Body of pancreas (tissue), 4 donors: ENCODE results near the gene WWTR1. TPM values are rescaled to one million over a fixed set of nuclear protein-coding genes. Genes with fewer than 3 reads are reported as not detected.

Experiments used
- ATAC-seq: fragments of 150-250 bp; one replicate; pipeline ENCODE4 v1.9.1; 2016
- DNase-seq, 4 donors: peaks; one replicate each; pipeline ENCODE4 v3.0.0-alpha.2; 2019
- H3K27ac ChIP-seq, 4 donors: fragments of 200-600 bp; sonication (generic); 1 replicate in 3 of 4; 2 replicates in 1 of 4; pipeline versions ENCODE4 v1.5.1 to v1.6.1; 2016 to 2019; ENCODE audit warnings: mild to moderate bottlenecking in 1 of 4, mixed read lengths in 1 of 4, moderate library complexity in 1 of 4
- H3K27me3 ChIP-seq, 2 donors: fragments of 200-600 bp; sonication (generic); one replicate each; pipeline ENCODE4 v1.6.0; 2016; ENCODE audit warnings: mild to moderate bottlenecking in 1 of 2
- H3K36me3 ChIP-seq, 2 donors: fragments of 200-600 bp; sonication (generic); replicated peaks in 1 of 2; 2 replicates each; pipeline ENCODE4 v1.5.1; 2016; ENCODE audit warnings: low read depth in 2 of 2; ENCODE audit not compliant: insufficient read depth in 1 of 2
- H3K4me1 ChIP-seq: fragments of 200-600 bp; sonication (generic); one replicate; pipeline ENCODE4 v1.6.0; 2016
- H3K4me3 ChIP-seq, 2 donors: fragments of 200-600 bp; sonication (generic); 1 replicate in 1 of 2; 2 replicates in 1 of 2; pipeline ENCODE4 v1.5.1; 2016 to 2019
- H3K9me3 ChIP-seq, 3 donors: fragments of 200-600 bp; sonication (generic); 1 replicate in 2 of 3; 2 replicates in 1 of 3; pipeline ENCODE4 v1.5.1; 2016
- POLR2A ChIP-seq, 3 donors: fragments of 450-650 bp; IDR thresholded peaks; one replicate each; pipeline ENCODE4 v1.6.1; 2016; ENCODE audit warnings: antibody characterized with exemption in 3 of 3, mild to moderate bottlenecking in 2 of 3
- WGBS, 2 donors: methylation state at CpG; one replicate each; pipeline ENCODE4 v1.1.5; 2017; 5-methylcytosine and 5-hydroxymethylcytosine counted together
- intact Hi-C: fragments of 100-400 bp; cut with DNase I; formaldehyde crosslinking; loops from one replicate; pipeline ENCODE4 v1.15.1; 2023
- total RNA-seq, 2 donors: library from RNA; depleted of rRNA; stranded (reverse); fragments of >200 nt; gene quantifications; one replicate each; pipeline ENCODE4 v1.1.0, GENCODE V29; 2016
- TF ChIP-seq, protein P1 (sequence below), 7 experiments: fragments of 450-650 bp in 4 of 7; fragments of 200-600 bp in 3 of 7; sonication (generic) in 3 of 7; IDR thresholded peaks; one replicate each; pipeline ENCODE4 v1.5.1; 2016 to 2019; ENCODE audit warnings: antibody characterized with exemption in 7 of 7

Gene WWTR1
- total RNA-seq, 2 donors from 2014 or later = 46.2 to 64.3 TPM

GRCh38 chr3:149563114-149563513, 94.7 kb downstream of the WWTR1 start:
- no peaks in the 10 kb centered on the region for H3K27me3 ChIP-seq
- H3K4me1 ChIP-seq = peaks cover 8% of the 10 kb centered on the region
- no peaks in the 10 kb centered on the region for H3K36me3 ChIP-seq
- H3K4me3 ChIP-seq = no peak overlapping the region
- TF ChIP-seq POLR2A (IDR thresholded peaks at IDR 0.05) = no peak
- TF ChIP-seq, protein P1, sequence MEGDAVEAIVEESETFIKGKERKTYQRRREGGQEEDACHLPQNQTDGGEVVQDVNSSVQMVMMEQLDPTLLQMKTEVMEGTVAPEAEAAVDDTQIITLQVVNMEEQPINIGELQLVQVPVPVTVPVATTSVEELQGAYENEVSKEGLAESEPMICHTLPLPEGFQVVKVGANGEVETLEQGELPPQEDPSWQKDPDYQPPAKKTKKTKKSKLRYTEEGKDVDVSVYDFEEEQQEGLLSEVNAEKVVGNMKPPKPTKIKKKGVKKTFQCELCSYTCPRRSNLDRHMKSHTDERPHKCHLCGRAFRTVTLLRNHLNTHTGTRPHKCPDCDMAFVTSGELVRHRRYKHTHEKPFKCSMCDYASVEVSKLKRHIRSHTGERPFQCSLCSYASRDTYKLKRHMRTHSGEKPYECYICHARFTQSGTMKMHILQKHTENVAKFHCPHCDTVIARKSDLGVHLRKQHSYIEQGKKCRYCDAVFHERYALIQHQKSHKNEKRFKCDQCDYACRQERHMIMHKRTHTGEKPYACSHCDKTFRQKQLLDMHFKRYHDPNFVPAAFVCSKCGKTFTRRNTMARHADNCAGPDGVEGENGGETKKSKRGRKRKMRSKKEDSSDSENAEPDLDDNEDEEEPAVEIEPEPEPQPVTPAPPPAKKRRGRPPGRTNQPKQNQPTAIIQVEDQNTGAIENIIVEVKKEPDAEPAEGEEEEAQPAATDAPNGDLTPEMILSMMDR (IDR thresholded peaks at IDR 0.05) = no peak
- WGBS, 2 donors = 90 to 91% methylated on average over 5 of the region's 5 CpGs
- DNase-seq (no peak), ATAC-seq (no peak)
- no peak overlapping the region for H3K27ac ChIP-seq
- no peaks in the 10 kb centered on the region for H3K9me3 ChIP-seq
- intact Hi-C loops = no loop called here

DNA sequence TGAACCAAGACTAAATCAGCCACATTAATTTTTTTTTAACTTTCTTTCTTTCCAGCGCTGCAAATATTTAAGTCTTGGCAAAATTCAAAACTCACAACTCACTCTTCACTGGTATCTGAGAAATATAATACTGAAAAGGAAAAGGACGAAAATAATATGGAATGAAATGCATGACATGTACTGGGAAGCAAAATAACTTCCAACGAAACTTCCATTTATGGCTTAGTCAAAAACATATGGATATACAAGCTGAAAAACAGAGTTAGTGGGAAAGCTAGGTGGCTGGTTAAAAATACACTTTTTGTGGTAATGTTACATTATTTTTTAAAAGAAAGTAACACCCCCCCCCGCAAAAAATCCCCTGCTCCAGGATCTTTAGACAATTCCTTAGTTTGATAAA, 97.2 kb downstream of the WWTR1 start:
- intact Hi-C loops = no loop called here
- ATAC-seq (no peak), DNase-seq (no peak)
- 87 to 91% methylated on average over 4 of the region's 4 CpGs for WGBS, 2 donors
- Histone ChIP-seq H3K27me3 (no peaks in the 10 kb centered on the region), H3K4me3 (no peak overlapping the region), H3K27ac (no peak overlapping the region), H3K9me3 (no peaks in the 10 kb centered on the region), H3K4me1 (peaks cover 17% of the 10 kb centered on the region), H3K36me3 (no peaks in the 10 kb centered on the region)
- TF ChIP-seq, protein P1 (IDR thresholded peaks at IDR 0.05) = no peak
- no peak for TF ChIP-seq POLR2A (IDR thresholded peaks at IDR 0.05)

- DNase-seq (no peak), ATAC-seq (no peak)
- no peaks in the 10 kb centered on the region for H3K9me3 ChIP-seq
- intact Hi-C loops = no loop called here
- H3K4me1 ChIP-seq = peaks cover 22% of the 10 kb centered on the region
- peak overlapping the region in 1 of 4 donors; percentile 50 for H3K27ac ChIP-seq
- 96 to 97% methylated on average over 3 of the region's 3 CpGs for WGBS, 2 donors
- H3K4me3 ChIP-seq = no peak overlapping the region
- TF ChIP-seq, protein P1 (IDR thresholded peaks at IDR 0.05) = no peak
- no peak for TF ChIP-seq POLR2A (IDR thresholded peaks at IDR 0.05)
- H3K36me3 ChIP-seq = no peaks in the 10 kb centered on the region
- H3K27me3 ChIP-seq = no peaks in the 10 kb centered on the region
Measured at GRCh38 chr3:149560001-149560400, 97.8 kb downstream of the WWTR1 start.

GRCh38 chr3:149559525-149559924, 98.3 kb downstream of the WWTR1 start:
- TF ChIP-seq, protein P1 (IDR thresholded peaks at IDR 0.05) = no peak
- TF ChIP-seq POLR2A (IDR thresholded peaks at IDR 0.05) = no peak
- Histone ChIP-seq H3K27ac (peak overlapping the region in 1 of 4 donors; percentile 50), H3K4me3 (no peak overlapping the region), H3K9me3 (no peaks in the 10 kb centered on the region), H3K36me3 (no peaks in the 10 kb centered on the region), H3K27me3 (no peaks in the 10 kb centered on the region), H3K4me1 (peaks cover 27% of the 10 kb centered on the region)
- ATAC-seq (no peak), DNase-seq (no peak)
- 55 to 72% methylated on average over 1 of the region's 1 CpG for WGBS, 2 donors
- intact Hi-C loops = no loop called here

DNA sequence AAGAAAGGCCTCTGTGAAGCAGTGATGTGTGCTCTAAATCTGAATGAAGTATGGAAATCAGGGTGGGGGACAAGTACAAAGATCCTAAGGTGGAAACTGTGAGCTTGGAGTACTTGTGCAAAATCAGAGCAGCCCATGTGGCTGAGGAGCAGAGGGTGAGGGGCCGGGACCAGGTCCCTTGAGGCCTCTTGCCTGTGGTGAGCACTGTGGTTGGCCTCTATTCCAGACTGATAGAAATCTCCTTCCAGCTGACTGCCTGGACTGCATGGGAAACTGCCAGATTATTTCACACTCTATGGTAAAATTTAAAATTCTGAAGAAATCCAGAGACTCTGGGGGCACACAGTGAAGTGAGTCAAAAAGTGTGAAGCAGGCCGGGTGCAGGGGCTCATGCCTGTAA, 101.9 kb downstream of the WWTR1 start:
- H3K4me1 ChIP-seq = peaks cover 44% of the 10 kb centered on the region
- no peaks in the 10 kb centered on the region for H3K36me3 ChIP-seq
- H3K27ac ChIP-seq = peak overlapping the region in 3 of 4 donors; percentile 71 to 86 (median 74)
- intact Hi-C loops = no loop called here
- no peaks in the 10 kb centered on the region for H3K9me3 ChIP-seq
- 70 to 79% methylated on average over 2 of the region's 2 CpGs for WGBS, 2 donors
- no peak overlapping the region for H3K4me3 ChIP-seq
- DNase-seq = no peak
- TF ChIP-seq, protein P1 (IDR thresholded peaks at IDR 0.05) = no peak
- TF ChIP-seq POLR2A (IDR thresholded peaks at IDR 0.05) = no peak
- no peaks in the 10 kb centered on the region for H3K27me3 ChIP-seq
- no peak for ATAC-seq
